GM21390 (cell line): Measurements from ENCODE around the gene HPD.
"Not testable (repeated sequence)": the region's sequence is repeated elsewhere in the genome, so short reads cannot be mapped to it uniquely, and the experiment has no call there.

Experiments
- ATAC-seq: cut with Tn5 transposase; IDR thresholded peaks from one replicate; pipeline ENCODE4 v1.9.1; 2021; ENCODE audit not compliant: unreplicated experiment

Gene HPD

DNA sequence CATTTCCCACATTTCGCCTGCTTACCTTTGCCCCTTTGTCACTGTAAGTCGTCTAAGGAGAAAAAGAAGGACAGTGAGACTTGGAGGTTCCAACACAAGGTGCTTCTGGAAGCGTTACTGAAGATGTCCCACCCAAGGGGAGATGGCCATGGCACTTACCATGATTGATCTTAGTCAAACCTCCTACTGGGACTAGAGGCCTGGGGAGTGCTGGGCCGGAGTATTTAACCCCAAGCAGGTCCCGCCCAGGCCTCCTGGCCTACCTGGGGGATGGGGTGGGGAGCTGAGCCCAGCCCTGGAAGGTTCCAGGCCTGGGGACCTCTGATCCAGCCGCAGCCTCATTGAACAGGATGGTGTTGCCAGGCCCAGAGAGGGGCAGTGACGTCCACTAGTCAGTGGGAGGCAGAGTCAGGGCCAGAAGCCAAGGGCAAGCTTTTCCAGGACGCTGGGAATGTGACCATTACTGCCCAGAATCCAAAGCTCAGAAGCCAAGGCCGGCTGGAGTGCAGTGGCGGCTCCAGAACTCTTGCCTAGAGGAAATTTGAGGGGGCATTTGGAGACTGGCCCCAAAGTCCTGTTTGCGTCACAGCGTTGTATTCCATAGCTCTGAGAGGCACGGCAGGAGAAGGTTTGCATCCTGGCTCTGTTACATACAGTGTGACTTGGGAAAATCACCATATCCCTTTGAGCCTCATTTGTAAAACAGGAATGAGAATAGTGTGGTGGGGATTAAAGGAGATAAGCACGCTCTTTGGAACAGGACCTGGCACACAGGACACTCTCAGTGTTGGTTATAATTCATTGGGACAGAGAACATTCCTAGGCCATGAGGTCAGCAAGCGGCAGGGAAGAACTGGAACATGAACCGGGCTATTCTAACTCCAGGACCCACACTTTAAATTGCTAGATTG lies at the start of gene HPD:
TSS of gene HPD (minus strand) at position 198 of the 911 bp plus-strand sequence. CDS start at position 162, 36 bp downstream.
- no peak for ATAC-seq

- no peak for ATAC-seq
Measured at GRCh38 chr12:121905746-121906145, 47.1 kb upstream of the HPD start.

- no peak for ATAC-seq
Measured at GRCh38 chr12:121903202-121903601, 44.5 kb upstream of the HPD start.

- no peak for ATAC-seq
Measured at GRCh38 chr12:121899590-121899989, 40.9 kb upstream of the HPD start.

DNA sequence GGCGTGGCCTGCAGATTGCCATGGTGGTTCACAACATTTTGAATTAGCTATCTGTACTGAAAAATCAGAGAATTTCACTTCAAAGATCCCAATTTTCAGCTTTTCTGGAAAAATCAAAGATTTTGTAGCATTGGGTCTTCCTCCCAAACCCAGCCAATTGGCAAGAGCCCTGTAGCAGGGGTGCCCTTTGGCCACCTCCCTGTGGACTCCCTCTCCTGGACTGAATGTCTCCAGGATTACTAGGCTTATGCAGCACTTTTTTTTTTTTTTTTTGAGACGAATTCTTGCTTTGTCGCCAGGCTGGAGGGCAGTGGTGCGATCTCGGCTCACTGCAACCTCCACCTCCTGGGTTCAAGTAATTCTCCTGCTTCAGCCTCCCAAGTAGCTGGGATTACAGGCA lies 39.6 kb upstream of the HPD start:
- ATAC-seq = no peak

- no peak for ATAC-seq
Measured at GRCh38 chr12:121894633-121895032, 36.0 kb upstream of the HPD start.

- ATAC-seq = no peak
Measured at GRCh38 chr12:121893961-121894460, 35.4 kb upstream of the HPD start.

DNA sequence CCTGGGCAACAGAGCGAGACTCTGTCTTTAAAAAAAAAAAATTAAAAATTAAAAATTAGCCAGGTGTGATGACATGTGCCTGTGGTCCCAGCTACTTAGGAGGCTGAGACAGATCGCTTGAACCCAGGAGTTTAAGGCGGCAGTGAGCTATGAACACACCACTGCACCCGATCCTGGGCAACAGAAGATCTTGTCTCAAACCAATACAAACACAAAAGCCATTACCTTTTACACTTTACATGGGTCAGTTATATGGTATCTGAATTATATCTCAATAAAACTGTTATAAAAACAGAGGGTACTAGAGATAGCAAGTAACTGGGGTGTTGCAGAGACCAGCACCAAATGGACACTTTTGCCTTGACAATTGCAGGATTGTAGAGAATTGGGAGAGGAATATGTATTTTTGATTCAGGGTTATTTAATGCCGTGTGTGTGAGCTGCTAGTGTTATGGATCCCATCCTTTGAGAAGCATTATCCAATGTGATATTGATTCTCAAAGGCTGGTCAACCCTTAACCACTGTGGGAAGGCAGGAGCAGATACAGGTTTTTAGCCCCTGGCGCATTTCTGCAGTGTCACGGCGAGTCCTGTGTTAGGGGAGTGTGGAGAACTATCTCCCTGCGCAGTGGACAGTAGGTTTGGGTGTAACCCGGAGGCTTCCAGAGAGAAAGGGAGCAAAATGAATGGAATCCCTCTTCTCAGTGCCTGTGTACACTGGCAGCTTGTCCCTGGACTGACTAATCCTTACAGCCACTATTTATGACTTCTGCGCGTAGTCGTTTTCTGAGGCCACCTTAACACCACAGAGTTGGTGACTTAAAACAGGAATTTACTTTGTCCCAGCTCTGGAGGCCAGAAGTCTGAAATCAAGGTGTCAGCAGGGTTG lies 34.3 kb upstream of the HPD start:
- ATAC-seq = no peak

GRCh38 chr12:121889661-121890060 lies 31.0 kb upstream of the HPD start:
- ATAC-seq = not testable (repeated sequence)

- ATAC-seq = no peak
Measured at GRCh38 chr12:121889274-121889624, 30.6 kb upstream of the HPD start.

DNA sequence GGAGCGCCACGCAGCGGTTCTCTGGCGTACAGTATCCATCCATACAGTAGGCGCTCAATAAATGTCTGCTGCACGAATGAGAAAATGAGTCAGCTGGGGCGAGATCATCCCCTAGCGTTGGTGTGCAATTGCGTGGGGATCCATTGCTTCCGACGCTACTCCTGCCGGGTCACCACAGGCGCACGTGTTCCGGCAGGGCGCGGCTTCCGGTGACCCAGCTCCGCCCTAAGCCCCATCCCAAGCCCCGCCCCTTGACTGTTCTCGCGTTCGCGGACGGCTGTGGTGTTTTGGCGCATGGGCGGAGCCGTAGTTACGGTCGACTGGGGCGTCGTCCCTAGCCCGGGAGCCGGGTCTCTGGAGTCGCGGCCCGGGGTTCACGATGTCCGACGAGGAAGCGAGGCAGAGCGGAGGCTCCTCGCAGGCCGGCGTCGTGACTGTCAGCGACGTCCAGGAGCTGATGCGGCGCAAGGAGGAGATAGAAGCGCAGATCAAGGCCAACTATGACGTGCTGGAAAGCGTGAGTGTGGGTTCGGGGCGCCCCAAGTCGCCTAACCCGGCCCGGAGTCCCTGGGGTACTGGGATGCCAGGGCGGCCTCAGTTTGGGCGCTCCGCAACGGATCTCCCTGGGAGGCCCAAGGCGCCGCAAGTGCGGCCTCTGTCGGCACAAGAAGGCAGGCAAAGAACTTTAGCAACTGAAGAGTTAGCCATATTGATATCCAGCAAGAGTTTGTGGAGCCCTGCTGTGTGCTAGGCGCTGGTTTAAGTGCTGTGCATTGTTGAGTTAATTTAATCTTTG lies 30.0 kb upstream of the HPD start, which contains the start of gene PSMD9:
TSS of gene PSMD9 (plus strand) at position 313 of the 796 bp plus-strand sequence. CDS start at position 380, 67 bp downstream.
- peak; percentile 88 for ATAC-seq

- ATAC-seq = no peak
Measured at GRCh38 chr12:121888083-121888477, 29.4 kb upstream of the HPD start.

GRCh38 chr12:121885129-121885528 lies 26.5 kb upstream of the HPD start:
- ATAC-seq = not testable (repeated sequence)

DNA sequence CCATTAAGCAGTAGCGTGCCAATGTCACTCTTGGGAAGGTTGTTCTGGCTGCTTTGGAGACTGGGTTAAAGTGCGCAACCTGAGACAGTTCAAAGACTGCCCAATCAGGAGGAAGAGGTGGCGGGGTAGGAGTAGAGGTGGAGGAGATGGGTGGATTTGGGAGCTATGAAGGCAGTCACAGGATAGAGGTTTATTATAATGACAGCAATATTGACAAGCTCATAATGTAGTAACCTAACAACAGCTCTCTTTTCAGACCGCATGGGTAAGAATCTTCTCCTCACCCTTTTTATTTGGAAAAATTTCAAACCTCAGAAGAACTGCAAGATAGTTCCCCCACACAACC lies 24.6 kb upstream of the HPD start:
- no peak for ATAC-seq

- not testable (repeated sequence) for ATAC-seq
Measured at GRCh38 chr12:121876080-121876447, 17.4 kb upstream of the HPD start.

GRCh38 chr12:121875582-121875981 lies 16.9 kb upstream of the HPD start:
- no peak for ATAC-seq

DNA sequence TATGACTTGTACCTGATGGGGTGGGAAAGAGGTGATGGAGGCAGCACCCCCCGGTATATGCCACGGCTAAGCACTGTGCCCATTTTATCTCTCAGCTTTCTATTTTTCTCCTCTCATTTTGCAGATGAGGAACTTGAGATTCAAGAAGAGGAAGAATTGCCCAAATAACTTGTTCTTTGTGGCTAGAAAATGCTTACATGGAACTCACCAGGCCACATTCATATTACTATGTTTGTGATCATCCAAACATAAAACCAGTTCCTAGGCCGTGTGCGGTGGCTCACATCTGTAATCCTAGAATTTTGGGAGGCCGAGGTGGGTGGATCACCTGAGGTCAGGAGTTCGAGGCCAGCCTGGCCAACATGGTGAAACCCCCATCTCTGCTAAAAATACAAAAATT lies 15.4 kb upstream of the HPD start:
- no peak for ATAC-seq

GRCh38 chr12:121873216-121873569 lies 14.5 kb upstream of the HPD start:
- no peak for ATAC-seq

GRCh38 chr12:121872546-121873215 lies 14.0 kb upstream of the HPD start:
- no peak for ATAC-seq

DNA sequence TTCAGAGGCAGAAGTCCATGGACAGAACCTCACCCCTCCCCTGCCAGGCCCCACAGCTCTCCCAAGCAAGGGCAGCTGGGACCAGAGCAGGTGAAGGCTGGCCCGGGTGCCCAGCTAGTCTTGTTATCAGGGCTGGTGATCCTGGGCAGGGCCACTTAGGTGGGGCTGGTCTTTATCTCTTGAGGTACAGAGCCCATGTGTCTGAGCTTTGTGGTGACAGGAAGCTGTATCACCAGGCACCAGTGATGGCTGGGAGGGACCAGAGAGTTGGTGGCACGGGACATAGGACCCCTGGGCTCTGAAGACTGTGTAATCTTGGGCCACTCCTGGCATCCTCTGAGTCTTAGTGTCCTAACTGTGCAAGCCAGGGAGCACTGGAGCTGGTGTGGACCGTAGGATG lies 12.8 kb upstream of the HPD start:
- no peak for ATAC-seq
